HG03460 (cell line): ENCODE results near the gene USP2.
A peak's percentile ranks its signal among the peaks of the same experiment; 100 is the strongest.

Experiments
- ATAC-seq: cut with Tn5 transposase; IDR thresholded peaks from one replicate; pipeline ENCODE4 v1.9.1; 2021; ENCODE audit not compliant: unreplicated experiment

Gene USP2

GRCh38 chr11:119342362-119343130, 38.9 kb downstream of the USP2 start:
- ATAC-seq: no peak

- no peak for ATAC-seq
These were observed 39.5 kb downstream of the USP2 start for GRCh38 chr11:119342023-119342300.

GRCh38 chr11:119341222-119342022, 40.1 kb downstream of the USP2 start:
- no peak for ATAC-seq

DNA sequence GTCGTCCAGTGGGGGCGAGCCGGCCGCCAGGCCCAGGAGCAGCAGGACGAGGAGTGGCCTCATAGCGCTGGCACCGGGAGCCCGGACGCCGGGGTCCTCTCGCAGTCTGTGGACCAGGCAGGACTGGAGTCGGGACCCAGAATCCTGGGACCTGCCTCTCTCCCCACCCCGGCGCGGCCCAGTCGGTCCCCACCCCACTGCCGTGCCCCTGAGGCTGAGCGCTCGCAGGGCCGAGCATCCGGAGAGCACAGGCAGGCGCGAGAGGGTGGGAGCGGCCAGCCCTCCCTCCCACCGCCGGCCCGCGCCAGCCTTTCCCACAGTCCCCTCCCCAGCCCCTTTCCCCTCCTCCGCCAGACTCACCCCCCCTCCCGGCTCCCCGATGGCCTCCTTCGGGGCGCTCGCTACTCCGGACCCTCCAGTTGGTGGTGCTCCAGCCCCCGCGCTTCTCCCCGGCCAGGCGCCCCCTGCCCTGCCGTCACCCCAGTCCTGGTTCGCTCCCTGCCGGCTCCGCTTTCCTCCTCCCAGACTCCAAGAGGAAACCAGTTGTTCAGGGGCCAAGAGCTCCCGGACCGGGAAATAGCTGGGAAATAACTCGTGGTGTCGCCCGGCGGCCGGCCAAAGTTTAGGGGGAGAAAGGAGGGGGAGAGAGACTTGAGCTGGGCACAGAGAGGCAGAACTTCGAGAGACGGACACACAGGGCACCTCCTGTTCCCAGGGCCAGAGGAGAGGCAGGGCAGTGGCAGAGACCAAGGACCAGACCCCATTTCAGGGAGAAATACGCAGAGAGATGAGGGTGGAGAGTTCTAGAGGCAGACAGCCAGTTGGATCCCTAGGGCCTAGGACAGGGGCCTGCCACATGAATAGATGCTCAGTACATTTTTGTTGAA, 40.9 kb downstream of the USP2 start, which contains the start of gene C1QTNF5:
TSS of gene C1QTNF5 (minus strand) at position 549 of the 887 bp plus-strand sequence. CDS start at position 63, 486 bp downstream.
- no peak for ATAC-seq

- no peak for ATAC-seq
These were observed 41.7 kb downstream of the USP2 start for GRCh38 chr11:119339589-119340334.

GRCh38 chr11:119338965-119339588, 42.4 kb downstream of the USP2 start:
- ATAC-seq: no peak

- ATAC-seq: no peak
These were observed 43.1 kb downstream of the USP2 start for GRCh38 chr11:119338318-119338890.

GRCh38 chr11:119337581-119338317, 43.7 kb downstream of the USP2 start:
- ATAC-seq: no peak

DNA sequence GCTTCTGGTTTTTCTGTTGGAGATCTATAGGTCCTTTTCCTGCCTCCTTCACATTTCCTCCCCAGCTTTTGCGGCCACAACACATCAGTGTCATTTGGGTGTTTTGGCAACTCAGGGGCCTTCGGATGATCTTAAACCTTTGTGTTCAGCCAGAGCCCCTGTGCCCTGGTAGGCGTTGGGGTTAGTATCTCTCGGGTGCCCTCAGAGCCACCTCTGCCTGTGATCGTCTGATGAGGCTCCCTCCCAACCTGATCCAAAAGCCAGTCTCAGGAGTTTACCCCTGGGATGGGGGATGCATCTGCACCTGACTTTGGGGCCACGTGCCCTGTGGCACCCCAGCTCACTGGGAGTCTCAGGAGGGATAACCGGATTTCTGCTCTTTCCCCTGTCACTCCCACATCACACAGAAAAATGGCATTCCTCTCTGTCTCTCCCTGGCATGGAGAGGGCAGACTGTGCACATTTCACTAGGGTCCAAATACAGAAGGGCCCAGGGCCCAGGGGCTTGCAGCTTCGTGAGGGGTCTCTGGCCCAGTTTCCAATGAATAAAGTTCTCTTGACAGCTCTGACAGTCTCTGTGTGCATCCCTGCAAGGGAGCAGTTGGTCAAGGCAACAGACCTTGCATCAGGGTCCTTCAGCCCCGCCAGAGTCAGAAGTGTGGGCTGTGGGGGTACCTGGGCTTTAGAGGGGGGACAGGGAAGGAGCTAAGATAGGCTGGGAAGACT, 44.6 kb downstream of the USP2 start:
- no peak for ATAC-seq

- ATAC-seq: no peak
These were observed 45.6 kb downstream of the USP2 start for GRCh38 chr11:119335655-119336543.

DNA sequence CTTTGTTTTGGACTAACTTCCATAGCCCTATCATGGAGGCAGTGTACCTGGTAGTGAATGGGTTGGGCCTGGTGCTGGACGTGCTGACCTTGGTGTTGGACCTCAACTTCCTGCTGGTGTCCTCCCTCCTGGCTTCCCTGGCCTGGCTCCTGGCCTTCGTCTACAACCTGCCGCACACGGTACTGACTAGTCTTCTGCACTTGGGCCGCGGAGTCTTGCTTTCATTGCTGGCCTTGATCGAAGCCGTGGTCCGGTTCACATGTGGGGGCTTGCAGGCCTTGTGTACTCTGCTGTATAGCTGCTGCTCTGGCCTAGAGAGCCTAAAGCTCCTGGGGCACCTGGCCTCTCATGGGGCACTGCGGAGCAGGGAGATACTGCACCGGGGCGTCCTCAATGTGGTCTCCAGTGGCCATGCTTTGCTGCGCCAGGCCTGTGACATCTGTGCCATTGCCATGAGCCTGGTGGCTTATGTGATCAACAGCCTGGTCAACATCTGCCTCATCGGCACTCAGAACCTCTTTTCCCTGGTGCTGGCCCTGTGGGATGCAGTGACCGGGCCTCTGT, 46.3 kb downstream of the USP2 start:
- no peak for ATAC-seq

DNA sequence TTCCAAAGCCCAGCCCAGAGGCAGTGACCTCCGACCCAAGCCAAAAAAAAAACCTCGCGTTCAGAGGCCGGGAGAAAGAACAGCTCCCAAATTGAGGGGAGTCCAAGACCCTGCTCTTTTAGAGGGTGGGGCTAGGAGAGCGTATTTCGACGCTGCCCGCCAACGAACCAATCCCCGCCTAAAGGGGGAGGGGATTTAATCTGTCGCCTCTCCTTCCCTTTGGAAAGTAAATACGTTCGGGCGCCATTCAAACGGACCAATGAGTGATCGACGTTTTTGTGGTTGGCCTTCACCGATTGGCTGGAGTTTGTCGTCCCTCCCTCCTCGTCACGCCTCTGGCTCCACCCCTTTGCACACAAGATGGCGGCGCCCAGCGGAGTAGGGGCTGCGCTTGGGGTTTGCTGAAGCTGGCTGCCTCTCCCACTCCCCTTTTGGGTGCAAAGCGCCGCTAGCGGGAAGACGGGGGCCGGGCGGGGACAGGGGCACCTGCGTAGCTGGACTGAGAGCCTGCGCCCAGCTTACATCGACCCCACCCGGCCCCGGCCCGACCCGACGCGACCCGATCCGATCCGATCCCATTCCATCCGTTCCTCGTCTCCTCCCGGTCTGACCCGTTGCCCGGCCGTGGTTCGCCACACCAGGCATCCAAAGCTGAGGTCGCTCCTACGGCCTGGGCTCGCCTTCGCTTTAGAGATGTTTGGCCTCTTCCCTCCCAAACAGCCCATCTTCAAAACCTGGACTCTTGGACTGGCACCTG, 47.1 kb downstream of the USP2 start, which contains the start of gene RNF26:
TSS of gene RNF26 (plus strand) at position 354 of the 757 bp plus-strand sequence. CDS start 596 bp downstream, outside the sequence.
- ATAC-seq: peak; percentile 94

DNA sequence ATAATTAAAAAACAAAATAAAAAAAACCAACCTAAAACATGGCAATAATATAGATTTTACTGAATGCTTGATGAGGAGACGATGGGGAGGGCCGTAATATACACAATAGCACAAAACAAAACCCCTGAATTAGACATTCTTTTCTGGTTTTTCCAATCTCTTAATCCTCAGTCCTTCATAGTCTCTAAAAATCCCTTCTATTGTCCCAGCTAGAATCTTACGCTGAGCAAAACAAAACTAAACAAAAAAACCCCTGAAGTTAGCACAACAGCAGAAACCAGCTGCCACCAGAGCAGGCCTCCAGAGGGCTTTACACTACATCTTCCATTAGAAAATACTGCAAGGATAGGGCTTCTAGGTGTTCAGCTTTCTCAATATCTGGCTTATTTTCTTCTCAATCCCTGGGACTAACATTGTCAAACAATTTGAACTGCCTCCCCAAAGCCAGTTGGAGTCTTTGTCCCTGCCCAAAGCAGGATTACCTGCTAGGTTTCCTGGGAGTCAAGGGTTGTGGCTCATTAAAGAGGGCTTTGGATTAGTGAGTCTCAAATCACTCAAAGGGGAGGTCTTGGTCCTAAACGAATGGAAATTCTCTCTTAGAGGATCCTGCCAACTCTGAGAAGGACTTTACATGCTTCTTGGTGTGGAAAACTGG, 49.3 kb downstream of the USP2 start:
- ATAC-seq: no peak

GRCh38 chr11:119330237-119330636, 51.3 kb downstream of the USP2 start:
- no peak for ATAC-seq

DNA sequence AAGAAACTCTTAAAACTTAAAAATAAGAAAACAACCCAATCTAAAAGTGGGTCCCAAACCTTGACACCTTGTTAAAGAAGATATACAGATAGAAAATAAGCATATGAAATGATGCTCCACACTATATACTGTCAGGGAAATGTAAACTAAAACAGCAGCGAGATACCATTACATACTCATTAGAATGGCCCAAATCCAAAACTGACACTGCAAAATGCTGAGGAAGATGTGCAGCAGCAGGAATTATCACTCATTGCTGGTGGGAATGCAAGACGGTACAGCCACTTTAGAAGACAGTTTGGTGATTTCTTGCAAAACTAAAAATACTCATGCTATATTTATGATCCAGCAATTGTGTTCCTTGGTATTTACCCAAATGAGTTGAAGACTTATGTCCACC, 52.2 kb downstream of the USP2 start:
- ATAC-seq: no peak

DNA sequence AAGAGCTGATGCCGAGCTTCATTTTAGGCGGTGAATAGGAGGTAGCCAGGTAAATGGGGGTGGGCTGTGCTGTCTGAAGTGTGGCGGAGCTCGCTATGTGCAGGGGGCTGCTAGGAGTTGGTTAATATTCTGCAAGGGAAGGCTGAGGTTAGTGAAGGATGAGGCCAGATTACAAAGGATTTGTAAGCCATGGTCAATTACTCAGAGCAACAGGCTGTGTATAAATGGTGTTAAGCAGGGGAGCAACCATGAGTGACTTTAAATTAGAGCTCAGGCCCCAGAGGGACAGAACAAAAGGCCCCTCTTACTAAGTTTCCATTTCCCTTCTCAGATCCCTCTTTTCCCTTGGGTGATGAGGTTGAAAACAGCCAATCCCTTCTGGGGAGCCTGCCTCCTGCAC, 57.3 kb downstream of the USP2 start:
- no peak for ATAC-seq
